HEK293 (cell line): ENCODE results near the gene ANP32B.

Experiments
- CTCF ChIA-PET: fragments of 350-600 bp; formaldehyde crosslinking; extraction: SDS; loops from one replicate; lab custom pipeline; 2021; ENCODE audit warnings: antibody characterized with exemption; lab: Yijun Ruan, JAX
- POLR2A ChIA-PET: fragments of 300-600 bp; formaldehyde crosslinking; extraction: SDS; loops from one replicate; lab custom pipeline; 2020; ENCODE audit warnings: antibody characterized with exemption, inconsistent platforms; lab: Yijun Ruan, JAX
- H3K27ac ChIP-seq: fragments of 200-500 bp; sonication (Bioruptor generic); 2 replicates; pipeline ENCODE4 v1.5.1; 2014; ENCODE audit warnings: low read depth, low read length, control low read depth, inconsistent platforms; ENCODE audit errors: extremely low read depth
- H3K36me3 ChIP-seq, 2 experiments: fragments of 200-500 bp in 1 of 2; sonication (Bioruptor generic) in 1 of 2; 1 replicate in 1 of 2; 2 replicates in 1 of 2; pipeline ENCODE4 v1.5.1; 2014 to 2017; ENCODE audit warnings: inconsistent platforms in 2 of 2, low read length in 2 of 2; ENCODE audit not compliant: control insufficient read depth in 2 of 2, insufficient read depth in 1 of 2
- H3K4me1 ChIP-seq: fragments of 200-500 bp; sonication (Bioruptor generic); 2 replicates; pipeline ENCODE4 v1.5.1; 2014; ENCODE audit warnings: mild to moderate bottlenecking, low read length, inconsistent platforms; ENCODE audit not compliant: control insufficient read depth, insufficient read depth
- H3K4me3 ChIP-seq: 2 replicates; pipeline ENCODE4 v1.5.1; 2011; ENCODE audit warnings: low read depth, mild to moderate bottlenecking, control low read depth, low read length, moderate library complexity
- H3K9me3 ChIP-seq: fragments of 200-500 bp; sonication (Bioruptor generic); 2 replicates; pipeline ENCODE4 v1.5.1; 2014; ENCODE audit warnings: low read depth, low read length, inconsistent platforms; ENCODE audit not compliant: control insufficient read depth, insufficient read depth
- HOXD13 ChIP-seq: sonication (generic); formaldehyde crosslinking; IDR thresholded peaks from 2 replicates; pipeline ENCODE4 v1.8.0; 2022; ENCODE audit warnings: missing genetic modification reagents, borderline replicate concordance
- KLF7 ChIP-seq: fragments of 450-650 bp; formaldehyde crosslinking; IDR thresholded peaks from 2 replicates; pipeline ENCODE4 v1.5.1; 2016; ENCODE audit warnings: missing biosample characterization, missing genetic modification characterization, borderline replicate concordance
- SP7 ChIP-seq: fragments of 450-650 bp; formaldehyde crosslinking; IDR thresholded peaks from 2 replicates; pipeline ENCODE4 v1.5.1; 2016; ENCODE audit warnings: missing biosample characterization, missing genetic modification characterization
- TRIM28 ChIP-seq: IDR thresholded peaks from 2 replicates; pipeline ENCODE4 v1.6.1; 2011; ENCODE audit warnings: low read length, control low read depth, borderline replicate concordance
- ZFP37 ChIP-seq: fragments of 450-650 bp; formaldehyde crosslinking; IDR thresholded peaks from 2 replicates; pipeline ENCODE4 v1.5.1; 2016; ENCODE audit warnings: missing biosample characterization, missing genetic modification characterization
- ZNF146 ChIP-seq: fragments of 450-650 bp; formaldehyde crosslinking; IDR thresholded peaks from 2 replicates; pipeline ENCODE4 v1.5.1; 2016; ENCODE audit warnings: missing biosample characterization, missing genetic modification characterization
- ZNF16 ChIP-seq: fragments of 450-650 bp; formaldehyde crosslinking; IDR thresholded peaks from 2 replicates; pipeline ENCODE4 v1.5.1; 2016; ENCODE audit warnings: low read depth, missing biosample characterization, missing genetic modification characterization
- ZNF184 ChIP-seq: fragments of 450-650 bp; IDR thresholded peaks from 2 replicates; pipeline ENCODE4 v1.5.1; 2018; ENCODE audit warnings: missing biosample characterization, mild to moderate bottlenecking, missing genetic modification characterization
- ZNF2 ChIP-seq: fragments of 450-650 bp; formaldehyde crosslinking; IDR thresholded peaks from 2 replicates; pipeline ENCODE4 v1.5.1; 2016; ENCODE audit warnings: missing biosample characterization, missing genetic modification characterization
- ZNF404 ChIP-seq: fragments of 450-650 bp; formaldehyde crosslinking; IDR thresholded peaks from 2 replicates; pipeline ENCODE4 v1.5.1; 2017; ENCODE audit warnings: missing biosample characterization, missing genetic modification characterization
- ZNF677 ChIP-seq: fragments of 450-650 bp; IDR thresholded peaks from 2 replicates; pipeline ENCODE4 v1.5.0; 2018; ENCODE audit warnings: missing biosample characterization, mild to moderate bottlenecking, missing genetic modification characterization, moderate library complexity
- ZNF785 ChIP-seq: fragments of 450-650 bp; formaldehyde crosslinking; IDR thresholded peaks from 2 replicates; pipeline ENCODE4 v1.5.1; 2016; ENCODE audit warnings: missing biosample characterization, missing genetic modification characterization
- ZNF843 ChIP-seq: fragments of 450-650 bp; formaldehyde crosslinking; IDR thresholded peaks from 2 replicates; pipeline ENCODE4 v1.5.1; 2016; ENCODE audit warnings: missing biosample characterization, missing genetic modification characterization
- ZXDB ChIP-seq: fragments of 450-650 bp; formaldehyde crosslinking; IDR thresholded peaks from 2 replicates; pipeline ENCODE4 v1.5.1; 2016; ENCODE audit warnings: missing biosample characterization, missing genetic modification characterization
- TF ChIP-seq, protein P1 (sequence below): fragments of 450-650 bp; formaldehyde crosslinking; IDR thresholded peaks from 2 replicates; pipeline ENCODE4 v1.5.1; 2016; ENCODE audit warnings: missing biosample characterization, missing genetic modification characterization
- TF ChIP-seq, protein P2 (sequence below): fragments of 450-650 bp; formaldehyde crosslinking; IDR thresholded peaks from 2 replicates; pipeline ENCODE4 v1.5.1; 2017; ENCODE audit warnings: missing biosample characterization, missing genetic modification characterization

Gene ANP32B

DNA sequence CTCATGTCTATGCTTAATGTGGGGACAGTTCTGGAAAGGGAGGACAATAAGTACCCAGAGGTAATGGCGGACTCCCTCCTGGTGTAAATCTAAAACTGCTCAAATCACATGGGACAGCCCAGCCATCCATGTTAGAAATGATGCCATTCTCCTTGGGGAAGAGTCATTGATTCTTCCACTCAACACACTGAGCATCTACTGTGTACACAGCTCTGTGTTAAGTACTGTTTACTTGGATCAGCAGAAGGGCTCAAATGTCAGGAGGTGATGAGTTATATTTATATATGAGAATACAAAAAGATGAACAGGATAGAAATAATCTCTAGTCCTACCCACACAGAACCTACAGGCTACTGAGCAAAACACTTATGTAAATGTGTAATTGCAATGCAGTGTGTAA is 41.6 kb downstream of the ANP32B start:
- Histone ChIP-seq H3K4me3 (no peak overlapping the region), H3K36me3 (peaks cover 0 to 16% of the 10 kb centered on the region in 2 experiments; a peak in 1 of 3 replicates), H3K4me1 (no peaks in the 10 kb centered on the region), H3K9me3 (no peaks in the 10 kb centered on the region), H3K27ac (no peak overlapping the region)
- ChIA-PET CTCF (interaction anchor here (1.0 to 3.0 kb wide), 5 partner anchors 9 to 11 kb away, joined by 3 to 8 read pairs (median 5); no protein-coding TSS in a partner anchor), POLR2A (interaction anchor here (0.6 kb wide), 1 partner anchor 41 kb away, joined by 9 read pairs; no protein-coding TSS in a partner anchor)
- TF ChIP-seq HOXD13 (CRISPR knock-in tag): no peak
- TF ChIP-seq, protein P1, sequence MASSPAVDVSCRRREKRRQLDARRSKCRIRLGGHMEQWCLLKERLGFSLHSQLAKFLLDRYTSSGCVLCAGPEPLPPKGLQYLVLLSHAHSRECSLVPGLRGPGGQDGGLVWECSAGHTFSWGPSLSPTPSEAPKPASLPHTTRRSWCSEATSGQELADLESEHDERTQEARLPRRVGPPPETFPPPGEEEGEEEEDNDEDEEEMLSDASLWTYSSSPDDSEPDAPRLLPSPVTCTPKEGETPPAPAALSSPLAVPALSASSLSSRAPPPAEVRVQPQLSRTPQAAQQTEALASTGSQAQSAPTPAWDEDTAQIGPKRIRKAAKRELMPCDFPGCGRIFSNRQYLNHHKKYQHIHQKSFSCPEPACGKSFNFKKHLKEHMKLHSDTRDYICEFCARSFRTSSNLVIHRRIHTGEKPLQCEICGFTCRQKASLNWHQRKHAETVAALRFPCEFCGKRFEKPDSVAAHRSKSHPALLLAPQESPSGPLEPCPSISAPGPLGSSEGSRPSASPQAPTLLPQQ (tag by site-specific recombination): no peak
- no peak for TF ChIP-seq ZNF843
- no peak for TF ChIP-seq ZXDB (tag by site-specific recombination)
- TF ChIP-seq TRIM28: no peak
- no peak for TF ChIP-seq ZNF16 (tag by site-specific recombination)
- TF ChIP-seq ZNF404 (tag by site-specific recombination): no peak
- no peak for TF ChIP-seq ZNF146 (tag by site-specific recombination)
- TF ChIP-seq ZFP37 (tag by site-specific recombination): no peak
- TF ChIP-seq ZNF785 (tag by site-specific recombination): no peak
- no peak for TF ChIP-seq ZNF2 (tag by site-specific recombination)
- no peak for TF ChIP-seq ZNF184
- no peak for TF ChIP-seq ZNF677 (tag by site-specific recombination)
- no peak for TF ChIP-seq KLF7 (tag by site-specific recombination)

DNA sequence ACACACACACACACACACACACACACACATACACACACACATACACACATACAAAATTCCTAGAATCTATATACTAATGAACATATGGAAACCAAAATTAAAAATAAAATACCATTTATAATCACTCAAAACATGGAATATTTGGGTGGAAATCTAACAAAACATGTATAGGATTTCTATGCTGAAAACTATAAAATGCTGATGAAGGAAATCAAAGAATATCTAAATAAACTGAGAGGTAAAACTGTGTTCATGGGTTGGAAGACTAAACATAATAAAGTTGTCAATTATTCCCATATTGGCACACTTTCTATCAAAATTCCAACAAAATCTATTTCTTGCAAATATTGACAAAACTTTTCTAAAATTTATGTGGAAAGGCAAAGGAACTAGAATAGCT is 48.0 kb downstream of the ANP32B start:
- POLR2A ChIA-PET: no interaction called here
- TF ChIP-seq, protein P2, sequence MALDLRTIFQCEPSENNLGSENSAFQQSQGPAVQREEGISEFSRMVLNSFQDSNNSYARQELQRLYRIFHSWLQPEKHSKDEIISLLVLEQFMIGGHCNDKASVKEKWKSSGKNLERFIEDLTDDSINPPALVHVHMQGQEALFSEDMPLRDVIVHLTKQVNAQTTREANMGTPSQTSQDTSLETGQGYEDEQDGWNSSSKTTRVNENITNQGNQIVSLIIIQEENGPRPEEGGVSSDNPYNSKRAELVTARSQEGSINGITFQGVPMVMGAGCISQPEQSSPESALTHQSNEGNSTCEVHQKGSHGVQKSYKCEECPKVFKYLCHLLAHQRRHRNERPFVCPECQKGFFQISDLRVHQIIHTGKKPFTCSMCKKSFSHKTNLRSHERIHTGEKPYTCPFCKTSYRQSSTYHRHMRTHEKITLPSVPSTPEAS (tag by site-specific recombination): peak; percentile 74
- no peak for TF ChIP-seq SP7 (tag by site-specific recombination)
- TF ChIP-seq, all 188 proteins: peak for 1
- Histone ChIP-seq H3K4me3 (no peak overlapping the region), H3K36me3 (no peaks in the 10 kb centered on the region), H3K9me3 (no peaks in the 10 kb centered on the region), H3K27ac (no peak overlapping the region), H3K4me1 (no peaks in the 10 kb centered on the region)
- CTCF ChIA-PET: interaction anchor here (1.2 kb wide), 1 partner anchor 15 kb away, joined by 4 read pairs; no protein-coding TSS in a partner anchor

DNA sequence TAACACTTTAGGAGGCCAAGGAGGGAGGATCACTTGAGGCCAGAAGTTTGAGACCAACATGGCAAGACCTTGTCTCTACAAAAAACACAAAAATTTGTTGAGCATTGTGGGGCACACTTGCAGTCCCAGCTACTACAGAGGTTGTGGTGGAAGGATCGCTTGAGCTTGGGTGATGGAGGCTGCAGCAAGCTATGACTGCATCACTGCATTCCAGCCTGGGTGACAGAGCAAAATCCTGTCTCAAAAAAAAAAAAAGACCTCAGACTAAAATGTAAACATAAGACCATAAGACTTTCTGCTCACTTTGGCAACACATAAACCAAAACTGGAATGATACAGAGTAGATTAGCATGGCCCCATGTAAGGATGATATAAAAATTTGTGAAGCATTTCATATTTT is 48.8 kb downstream of the ANP32B start:
- H3K27ac ChIP-seq: no peak overlapping the region
- H3K4me1 ChIP-seq: no peaks in the 10 kb centered on the region
- no peaks in the 10 kb centered on the region for H3K36me3 ChIP-seq
- no peaks in the 10 kb centered on the region for H3K9me3 ChIP-seq
- POLR2A ChIA-PET: interaction anchor here (0.6 kb wide), 1 partner anchor 11 kb away, joined by 6 read pairs; no protein-coding TSS in a partner anchor
- CTCF ChIA-PET: interaction anchor here (0.6 to 3.6 kb wide), 4 partner anchors 11 to 109 kb away, joined by 3 to 26 read pairs (median 4); partner anchors contain the start of gene TRMO
- H3K4me3 ChIP-seq: no peak overlapping the region
- no peak for TF ChIP-seq HOXD13 (CRISPR knock-in tag)
